ENCODE results near the gene MAG.
A peak's percentile ranks its signal among the peaks of the same experiment; 100 is the strongest.

Gene MAG

GRCh38 chr19:35341565-35342225 is 49.7 kb downstream of the MAG start:
- no peak for DNase-seq (ENCODE audit: low read depth in 2 of 2, low spot score in 1 of 2)

DNA sequence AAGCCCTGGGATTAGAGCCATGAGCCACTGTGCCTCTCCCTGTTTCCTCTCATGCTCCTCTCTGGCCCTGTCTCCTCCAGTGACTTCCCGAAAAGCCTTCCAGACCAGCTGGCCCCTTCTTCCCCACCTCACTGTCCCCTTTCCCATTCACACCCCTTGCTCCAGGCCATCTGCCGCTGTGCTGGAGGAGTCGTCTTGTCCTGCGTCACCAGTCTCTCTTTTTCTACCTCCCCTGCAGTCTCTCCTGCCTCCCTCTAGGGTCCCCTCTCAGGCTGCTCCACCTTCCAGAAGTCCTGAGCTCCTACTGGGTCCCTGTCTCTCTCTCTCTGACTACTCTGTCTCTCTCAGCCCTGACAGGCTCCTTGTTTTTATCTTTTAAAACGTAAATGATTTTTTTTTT is 50.5 kb downstream of the MAG start:
- DNase-seq (ENCODE audit: low read depth in 2 of 2, low spot score in 1 of 2) = no peak

GRCh38 chr19:35344511-35345031 is 52.6 kb downstream of the MAG start:
- DNase-seq (ENCODE audit: low read depth in 2 of 2, low spot score in 1 of 2) = no peak

GRCh38 chr19:35345671-35346111 is 53.7 kb downstream of the MAG start:
- DNase-seq (ENCODE audit: low read depth in 2 of 2, low spot score in 1 of 2) = no peak

- peak; percentile 10 to 51 for DNase-seq (ENCODE audit: low read depth in 2 of 2, low spot score in 1 of 2)
Measured at GRCh38 chr19:35346193-35347052, 54.5 kb downstream of the MAG start.

DNA sequence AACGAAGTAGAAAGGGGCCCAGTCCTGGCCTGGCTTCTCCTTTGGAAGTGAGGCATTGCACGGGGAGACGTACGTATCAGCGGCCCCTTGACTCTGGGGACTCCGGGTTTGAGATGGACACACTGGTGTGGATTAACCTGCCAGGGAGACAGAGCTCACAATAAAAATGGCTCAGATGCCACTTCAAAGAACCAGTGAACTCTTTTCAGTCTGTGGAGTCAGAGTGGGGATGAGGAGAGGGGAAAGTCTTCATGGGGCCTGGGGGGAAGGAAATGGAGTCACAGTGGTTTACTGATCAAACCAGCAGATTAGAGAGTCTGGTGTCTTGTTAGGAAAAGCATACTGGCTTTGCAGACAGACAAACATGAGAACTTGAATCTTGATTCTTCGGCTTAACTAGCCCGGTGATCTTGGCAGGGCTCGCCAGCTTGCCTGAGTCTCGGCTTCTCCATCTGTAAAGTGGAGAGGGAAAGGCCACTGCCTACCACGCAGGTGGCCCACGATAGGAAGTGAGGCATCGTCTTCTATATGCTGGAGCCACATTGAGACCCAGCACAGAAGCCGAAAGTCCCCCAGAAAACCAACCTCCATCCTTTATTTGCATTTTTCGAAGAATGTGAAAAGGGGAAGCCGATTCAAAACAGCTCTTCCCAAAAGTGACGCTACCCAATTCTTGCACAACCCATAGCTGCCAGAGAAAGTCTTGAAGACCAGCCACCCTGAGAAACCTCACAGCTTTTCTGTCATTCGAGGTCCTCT is 55.4 kb downstream of the MAG start, which contains the start of gene FFAR1:
FFAR1 (plus strand) TSS at position 732 of the 759 bp plus-strand sequence. CDS start 3,650 bp downstream, outside the sequence.
- DNase-seq (ENCODE audit: low read depth in 2 of 2, low spot score in 1 of 2) = no peak

DNA sequence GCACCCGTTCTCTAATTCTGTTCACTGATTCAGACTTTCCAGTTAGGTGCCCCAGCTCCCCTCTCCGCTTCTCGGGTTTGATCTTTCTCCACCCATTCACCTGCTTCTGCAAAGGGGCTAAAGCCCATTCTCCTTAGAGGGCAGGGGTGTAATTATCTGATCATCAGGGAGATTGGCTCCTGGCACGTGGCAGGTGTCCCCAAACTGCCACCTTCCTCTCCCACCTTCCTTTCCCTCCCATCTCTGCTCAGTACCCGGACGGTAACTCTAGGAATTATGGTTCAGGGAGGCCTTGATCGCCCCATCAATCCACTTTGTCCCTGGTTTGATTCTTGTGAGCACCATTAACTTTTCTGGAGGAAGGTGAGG is 56.0 kb downstream of the MAG start:
- no peak for DNase-seq (ENCODE audit: low read depth in 2 of 2, low spot score in 1 of 2)

DNA sequence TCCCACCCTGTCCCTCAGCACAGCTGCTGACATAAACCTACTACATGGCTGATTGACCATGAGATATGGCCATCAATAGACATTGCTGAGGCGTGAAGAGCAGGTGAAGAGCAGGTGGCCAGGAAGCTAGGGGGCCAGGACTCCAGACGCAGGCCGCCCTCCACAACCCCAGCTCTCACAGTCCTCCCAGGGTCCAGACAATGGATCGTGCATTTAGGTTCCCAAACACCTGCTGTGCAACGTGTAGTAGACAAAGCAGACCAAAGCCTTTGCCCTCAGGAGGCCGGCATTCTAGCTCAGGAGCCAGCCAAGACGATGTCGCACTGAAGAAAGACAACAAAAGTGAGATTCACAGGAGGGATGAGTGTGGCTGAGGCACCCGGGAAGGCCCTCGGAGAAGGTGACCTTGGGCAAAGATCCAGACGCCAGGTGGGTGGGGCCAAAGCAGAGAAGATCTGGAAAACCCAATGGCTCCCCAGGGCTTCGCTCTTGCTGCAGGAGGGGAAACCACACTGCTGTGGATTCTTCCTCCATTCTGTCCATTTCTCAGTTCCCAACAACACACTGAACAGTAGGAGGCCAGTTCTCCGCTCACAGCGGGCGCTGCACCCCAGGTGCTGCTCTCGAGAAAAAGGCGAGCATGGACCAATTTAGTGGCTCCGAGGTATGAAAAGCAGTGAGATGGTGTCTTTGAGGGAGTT is 57.1 kb downstream of the MAG start:
- no peak for DNase-seq (ENCODE audit: low read depth in 2 of 2, low spot score in 1 of 2)

GRCh38 chr19:35349614-35350521 is 57.9 kb downstream of the MAG start:
- no peak for DNase-seq (ENCODE audit: low read depth in 2 of 2, low spot score in 1 of 2)

DNA sequence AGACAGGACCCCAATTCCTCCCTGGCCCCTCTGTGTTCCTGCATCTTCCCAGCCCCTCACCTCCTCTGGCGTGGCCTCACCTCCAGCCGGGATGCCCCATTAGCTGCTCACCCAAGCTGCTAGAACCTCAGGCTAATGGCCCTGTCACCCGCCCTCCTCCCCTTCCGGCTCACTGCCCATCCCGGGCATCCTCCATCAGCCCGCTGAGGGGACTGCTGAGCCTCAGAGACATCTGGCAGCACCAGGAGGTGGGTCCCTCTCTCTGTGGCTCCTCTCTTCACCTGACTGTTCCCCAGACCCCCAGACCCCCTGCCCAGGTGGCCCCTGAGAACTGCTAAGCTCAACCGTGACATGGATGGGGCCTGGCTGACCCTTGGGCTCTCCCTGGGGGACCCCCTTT is 58.6 kb downstream of the MAG start:
- DNase-seq (ENCODE audit: low read depth in 2 of 2, low spot score in 1 of 2) = no peak

DNA sequence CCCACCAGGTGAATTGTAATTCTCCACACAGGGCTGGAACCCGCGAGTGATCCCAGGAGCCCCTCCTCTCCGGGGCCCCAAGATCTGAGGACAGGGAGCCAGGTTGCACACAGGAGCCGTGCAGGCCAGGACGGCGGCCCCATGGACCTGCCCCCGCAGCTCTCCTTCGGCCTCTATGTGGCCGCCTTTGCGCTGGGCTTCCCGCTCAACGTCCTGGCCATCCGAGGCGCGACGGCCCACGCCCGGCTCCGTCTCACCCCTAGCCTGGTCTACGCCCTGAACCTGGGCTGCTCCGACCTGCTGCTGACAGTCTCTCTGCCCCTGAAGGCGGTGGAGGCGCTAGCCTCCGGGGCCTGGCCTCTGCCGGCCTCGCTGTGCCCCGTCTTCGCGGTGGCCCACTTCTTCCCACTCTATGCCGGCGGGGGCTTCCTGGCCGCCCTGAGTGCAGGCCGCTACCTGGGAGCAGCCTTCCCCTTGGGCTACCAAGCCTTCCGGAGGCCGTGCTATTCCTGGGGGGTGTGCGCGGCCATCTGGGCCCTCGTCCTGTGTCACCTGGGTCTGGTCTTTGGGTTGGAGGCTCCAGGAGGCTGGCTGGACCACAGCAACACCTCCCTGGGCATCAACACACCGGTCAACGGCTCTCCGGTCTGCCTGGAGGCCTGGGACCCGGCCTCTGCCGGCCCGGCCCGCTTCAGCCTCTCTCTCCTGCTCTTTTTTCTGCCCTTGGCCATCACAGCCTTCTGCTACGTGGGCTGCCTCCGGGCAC is 59.6 kb downstream of the MAG start:
- DNase-seq (ENCODE audit: low read depth in 2 of 2, low spot score in 1 of 2) = no peak

GRCh38 chr19:35352177-35352447 is 60.2 kb downstream of the MAG start:
- DNase-seq (ENCODE audit: low read depth in 2 of 2, low spot score in 1 of 2) = no peak

- peak; percentile 38 to 44 for DNase-seq (ENCODE audit: low read depth in 2 of 2, low spot score in 1 of 2)
Measured at GRCh38 chr19:35352448-35353304, 60.7 kb downstream of the MAG start.

DNA sequence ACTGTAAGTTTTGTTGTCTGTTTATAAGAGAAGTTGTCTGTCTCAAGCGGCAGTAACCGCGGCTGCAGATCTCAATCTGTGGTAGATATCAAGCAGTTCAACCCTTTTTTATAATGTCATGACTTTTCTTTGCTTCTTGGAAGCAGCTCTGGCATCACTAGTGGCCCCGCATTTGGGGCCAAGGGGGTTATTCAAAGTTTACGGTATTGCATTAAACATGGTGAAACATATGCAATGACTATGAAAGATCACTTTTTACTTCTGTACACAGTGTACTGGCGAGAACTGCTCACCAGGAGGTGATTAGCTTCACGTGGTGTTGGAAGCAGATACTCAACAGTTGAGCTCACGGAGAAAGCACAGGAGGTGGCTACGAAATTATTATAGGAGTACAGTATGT is 61.7 kb downstream of the MAG start:
- no peak for DNase-seq (ENCODE audit: low read depth in 2 of 2, low spot score in 1 of 2)

DNA sequence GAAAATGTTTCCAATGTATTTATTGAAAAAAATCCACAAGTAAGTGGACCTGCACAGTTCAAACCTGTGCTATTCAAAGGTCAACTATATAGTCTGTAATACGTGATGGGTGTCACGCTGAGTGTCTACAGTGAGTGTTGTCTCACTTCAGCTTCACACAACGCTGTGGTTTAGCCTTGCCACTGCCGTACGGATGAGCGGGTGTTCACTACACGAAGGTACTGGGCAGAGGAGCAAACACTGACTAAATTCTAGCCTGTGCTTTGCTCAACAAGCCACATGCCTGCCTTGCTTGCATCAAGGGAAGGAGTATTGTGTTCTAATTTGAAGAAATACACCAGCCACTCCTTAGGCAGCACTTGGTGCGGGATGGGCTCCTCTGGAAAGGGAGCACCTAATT is 62.9 kb downstream of the MAG start:
- DNase-seq (ENCODE audit: low read depth in 2 of 2, low spot score in 1 of 2) = no peak

DNA sequence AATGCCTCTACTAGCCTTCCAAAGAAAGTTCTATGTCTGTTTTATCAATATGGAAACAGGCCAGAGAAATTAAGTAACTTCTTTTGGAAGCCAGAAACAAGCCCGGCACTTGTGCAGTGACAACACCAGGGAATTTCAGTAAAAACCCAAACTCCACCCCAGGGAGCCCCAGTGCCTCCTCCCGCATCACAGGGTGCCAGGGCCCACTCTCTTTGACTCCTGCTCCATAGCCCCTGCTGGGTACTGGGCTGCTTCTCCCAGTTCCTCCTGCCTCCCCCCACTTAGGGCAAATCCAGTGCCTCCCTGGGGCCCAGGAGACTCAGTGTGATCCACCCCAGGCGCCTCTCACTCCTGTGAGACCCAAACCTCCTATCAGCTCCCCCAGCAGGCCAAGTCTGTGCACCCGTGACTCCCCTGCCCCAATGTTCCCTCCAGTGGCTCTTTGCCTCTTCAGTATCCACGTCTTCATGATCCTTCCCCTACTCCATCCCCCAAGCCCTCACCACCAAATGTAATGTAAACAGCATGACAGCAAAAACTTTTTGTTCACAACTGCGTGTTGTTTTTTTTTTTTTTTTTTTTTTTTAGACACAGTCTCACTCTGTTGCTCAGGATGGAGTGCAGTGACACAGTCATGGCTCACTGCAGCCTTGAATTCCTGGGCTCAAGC is 64.0 kb downstream of the MAG start:
- no peak for DNase-seq (ENCODE audit: low read depth in 2 of 2, low spot score in 1 of 2)

GRCh38 chr19:35357867-35358573 is 66.1 kb downstream of the MAG start, which contains the start of gene FFAR3:
Gene FFAR3 (plus strand): TSS chr19:35358460. CDS start chr19:35358891, 431 bp downstream.
- no peak for DNase-seq (ENCODE audit: low read depth in 2 of 2, low spot score in 1 of 2)
